Left cardiac atrium (tissue), 4 donors: Measurements from ENCODE around the gene FXYD4. TPM values are rescaled to one million over a fixed set of nuclear protein-coding genes. Genes with fewer than 3 reads are reported as not detected.
A peak's percentile ranks its signal among the peaks of the same experiment; 100 is the strongest.

ENCODE experiments used
- ATAC-seq, 2 donors: fragments of 200-7000 bp; cut with Tn5 transposase; one replicate each; pipeline ENCODE4 v1.9.1; 2020; ENCODE audit warnings: mild to moderate bottlenecking in 2 of 2, moderate library complexity in 2 of 2
- DNase-seq: peaks from one replicate; pipeline ENCODE4 v3.0.0-alpha.2; 2020
- intact Hi-C, 2 donors: fragments of 100-400 bp; cut with DNase I; formaldehyde crosslinking; loops; one replicate each; pipeline versions ENCODE4 v1.14.1 to v1.15.1; 2022 to 2023
- total RNA-seq, 2 donors: library from RNA; stranded (reverse); fragmentation: NEBNext Ultra II Directional; extraction: Animal tissue kit (Norgen Biotek cat#: 25700); gene quantifications; one replicate each; pipeline ENCODE4 v1.2.1, GENCODE V29; 2021
- donor health status: DM: no; HTN: yes; CAD: no.
- donor health status: DM: no; HTN: yes; CAD: no; lungs with severe emphysema.
- donor health status: DM: yes; HTN: yes; CAD: no.
- donor health status: Dilated cardiomyopathy.

FXYD4 gene
- total RNA-seq, 2 donors from 2014 or later, result not detected

GRCh38 chr10:43370671-43371215 is 693 bp upstream of the FXYD4 start:
- no peak for ATAC-seq
- no peak for DNase-seq
- intact Hi-C loops, result no loop called here

GRCh38 chr10:43372765-43373361 is 1.4 kb downstream of the FXYD4 start:
- intact Hi-C loops, result no loop called here
- ATAC-seq, result peak in 1 of 2 donors; percentile 12
- DNase-seq, result no peak

GRCh38 chr10:43373461-43373860 is 2.0 kb downstream of the FXYD4 start:
- ATAC-seq, result no peak
- DNase-seq, result peak; percentile 8
- intact Hi-C loops, result no loop called here

GRCh38 chr10:43374194-43374593 is 2.8 kb downstream of the FXYD4 start:
- DNase-seq, result no peak
- no peak for ATAC-seq
- intact Hi-C loops, result no loop called here

GRCh38 chr10:43375401-43376020 is 4.1 kb downstream of the FXYD4 start:
- ATAC-seq, result no peak
- intact Hi-C loops, result no loop called here

GRCh38 chr10:43376046-43376635 is 4.7 kb downstream of the FXYD4 start:
- DNase-seq (no peak), ATAC-seq (no peak)
- intact Hi-C loops, result no loop called here

More at GRCh38 chr10:43375401-43376020, 4.1 kb downstream of the FXYD4 start:
- DNase-seq, result no peak

GRCh38 chr10:43376828-43377423 is 5.5 kb downstream of the FXYD4 start:
- DNase-seq, result no peak
- intact Hi-C loops, result no loop called here
- ATAC-seq, result no peak

- ATAC-seq (peak in 1 of 2 donors; percentile 11), DNase-seq (no peak)
- intact Hi-C loops, result no loop called here
These were observed 6.0 kb downstream of the FXYD4 start for GRCh38 chr10:43377424-43377883.

GRCh38 chr10:43380610-43381222 is 9.3 kb downstream of the FXYD4 start:
- ATAC-seq (no peak), DNase-seq (no peak)
- intact Hi-C loops, result no loop called here

- intact Hi-C loops, result no loop called here
- no peak for DNase-seq
- ATAC-seq, result peak in 1 of 2 donors; percentile 16
These were observed 12.0 kb downstream of the FXYD4 start for GRCh38 chr10:43383204-43383971.

GRCh38 chr10:43384252-43385221 is 13.1 kb downstream of the FXYD4 start:
- no peak for DNase-seq
- intact Hi-C loops, result no loop called here
- ATAC-seq, result peak; percentile 19 to 25

GRCh38 chr10:43385412-43386004 is 14.1 kb downstream of the FXYD4 start:
- no peak for DNase-seq
- intact Hi-C loops, result no loop called here
- no peak for ATAC-seq

- DNase-seq (no peak), ATAC-seq (no peak)
- intact Hi-C loops, result no loop called here
These were observed 15.1 kb downstream of the FXYD4 start for GRCh38 chr10:43386549-43386948.

GRCh38 chr10:43386981-43387677 is 15.7 kb downstream of the FXYD4 start:
- intact Hi-C loops, result no loop called here
- DNase-seq, result no peak
- ATAC-seq, result no peak

GRCh38 chr10:43387678-43388032 is 16.2 kb downstream of the FXYD4 start:
- intact Hi-C loops, result no loop called here
- ATAC-seq (no peak), DNase-seq (no peak)

GRCh38 chr10:43389867-43390266 is 18.4 kb downstream of the FXYD4 start:
- DNase-seq (no peak), ATAC-seq (no peak)
- intact Hi-C loops, result no loop called here

- ATAC-seq (no peak), DNase-seq (no peak)
- intact Hi-C loops, result no loop called here
These were observed 18.9 kb downstream of the FXYD4 start for GRCh38 chr10:43390333-43390732.
